GM18511 (cell line): ENCODE data around the gene IL36A.

Experiments
- ATAC-seq: cut with Tn5 transposase; IDR thresholded peaks from one replicate; pipeline ENCODE4 v1.9.1; 2021; ENCODE audit warnings: mild to moderate bottlenecking, moderate library complexity; ENCODE audit not compliant: unreplicated experiment

The IL36A gene, protein sequence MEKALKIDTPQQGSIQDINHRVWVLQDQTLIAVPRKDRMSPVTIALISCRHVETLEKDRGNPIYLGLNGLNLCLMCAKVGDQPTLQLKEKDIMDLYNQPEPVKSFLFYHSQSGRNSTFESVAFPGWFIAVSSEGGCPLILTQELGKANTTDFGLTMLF

DNA sequence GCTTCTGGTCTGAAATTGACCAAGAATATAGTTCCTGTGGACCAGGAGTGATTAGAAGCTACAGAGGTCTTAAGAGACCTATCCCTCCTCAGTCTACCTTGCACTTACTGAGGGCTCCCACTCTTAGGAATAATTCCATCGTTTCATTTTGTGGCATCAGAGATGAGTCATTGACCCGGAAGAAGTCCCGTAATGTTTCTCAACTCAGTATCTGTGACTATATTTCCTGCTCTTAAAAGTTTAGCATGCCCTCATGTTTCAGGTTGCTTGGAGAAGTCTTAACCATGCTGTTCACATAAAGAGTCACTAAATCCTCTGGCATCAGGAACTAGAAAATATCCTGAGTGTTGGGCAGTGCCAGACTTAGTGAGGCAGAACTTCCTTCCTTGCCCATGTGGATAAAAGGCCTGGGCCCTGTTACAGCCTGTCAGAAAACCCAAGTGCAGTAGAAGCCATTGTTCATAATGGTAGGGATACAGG, at the start of gene IL36A:
Gene IL36A, plus strand, starts transcription at position 430 of the 480 bp plus-strand sequence. CDS start 413 bp downstream, outside the sequence.
- ATAC-seq = no peak

DNA sequence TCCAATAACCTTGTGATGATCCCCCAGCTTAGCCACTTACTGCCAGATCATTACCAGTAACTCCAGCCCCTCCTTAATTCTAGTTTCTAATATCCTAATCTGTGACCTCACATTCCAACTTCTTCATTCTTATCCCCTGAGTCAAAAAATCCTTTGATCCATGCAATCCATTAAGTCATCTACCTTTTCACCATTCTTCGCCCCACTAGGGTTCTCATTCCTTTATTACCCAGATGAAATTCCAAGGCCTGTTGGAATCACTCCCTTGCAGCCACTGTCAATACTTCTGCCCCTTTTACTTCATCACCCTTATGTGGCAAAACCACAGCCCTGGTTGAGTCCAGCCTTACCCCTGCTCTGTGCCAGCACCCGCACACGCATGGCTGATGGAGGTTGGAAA, 47.7 kb upstream of the IL36A start:
- ATAC-seq = no peak

DNA sequence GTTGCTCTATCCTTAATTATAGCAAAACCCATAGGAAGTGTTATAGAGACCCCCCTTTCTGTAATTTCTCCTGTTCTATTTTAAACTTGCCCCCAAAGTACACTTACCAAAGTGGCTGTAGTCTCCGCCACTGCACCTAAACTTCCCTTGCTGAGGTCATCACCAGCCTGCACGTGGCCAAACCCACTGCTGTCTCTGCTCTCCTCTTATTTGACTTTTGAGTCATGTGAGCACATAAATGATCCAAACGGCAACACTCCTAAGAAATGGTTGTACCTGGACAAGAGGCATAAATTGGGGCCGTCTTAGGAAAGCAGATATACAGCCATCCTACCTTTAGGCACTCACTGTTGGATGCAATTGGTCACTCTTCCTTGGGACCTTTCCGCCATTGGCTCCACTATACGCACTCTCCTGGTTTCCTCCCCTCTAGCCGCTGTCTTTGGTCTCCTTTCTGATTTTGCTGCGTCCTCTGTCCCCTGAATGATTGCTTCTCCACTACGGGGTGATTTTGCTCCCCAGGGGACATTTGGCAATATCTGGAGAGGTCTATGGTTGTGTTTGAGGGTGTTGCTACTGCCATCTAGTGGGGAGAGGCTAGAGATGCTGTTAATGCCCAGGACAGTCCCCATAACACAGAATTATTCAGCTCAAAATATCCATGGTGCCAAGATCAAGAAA, 46.7 kb upstream of the IL36A start:
- peak; percentile 57 for ATAC-seq

DNA sequence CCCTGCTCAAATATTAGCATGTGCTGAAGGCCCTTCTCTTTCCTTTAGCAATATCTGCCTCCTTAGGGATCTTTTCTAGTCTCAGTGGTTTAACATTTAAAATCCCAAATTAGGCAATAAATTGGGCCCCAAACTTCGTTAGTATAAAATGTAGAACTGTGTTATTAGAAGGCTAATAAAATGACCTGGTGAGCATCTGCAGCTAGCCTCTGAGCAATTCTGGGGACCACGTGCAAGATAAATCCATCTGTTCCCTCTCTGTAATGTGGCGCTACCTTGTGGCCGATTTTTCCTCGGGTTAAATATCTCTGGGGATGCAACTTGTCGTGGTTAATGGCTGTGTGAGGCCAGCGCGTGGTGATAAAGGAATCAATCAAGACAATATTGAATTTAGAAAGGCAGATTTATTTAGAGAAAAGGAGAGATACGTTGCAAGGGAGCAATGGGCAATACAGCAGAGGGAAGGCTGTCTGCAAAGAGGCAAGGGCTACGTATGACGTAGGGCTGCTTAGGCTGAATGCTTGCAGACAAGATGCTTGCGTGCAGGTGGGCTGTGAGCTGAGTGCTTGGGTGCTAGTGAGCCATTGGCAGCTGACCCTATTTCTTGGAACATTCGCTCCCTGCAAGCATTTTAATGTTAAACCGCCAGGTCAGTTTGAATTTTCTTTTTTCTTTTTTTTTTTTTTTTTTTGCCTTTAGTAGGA, 46.0 kb upstream of the IL36A start:
- no peak for ATAC-seq

DNA sequence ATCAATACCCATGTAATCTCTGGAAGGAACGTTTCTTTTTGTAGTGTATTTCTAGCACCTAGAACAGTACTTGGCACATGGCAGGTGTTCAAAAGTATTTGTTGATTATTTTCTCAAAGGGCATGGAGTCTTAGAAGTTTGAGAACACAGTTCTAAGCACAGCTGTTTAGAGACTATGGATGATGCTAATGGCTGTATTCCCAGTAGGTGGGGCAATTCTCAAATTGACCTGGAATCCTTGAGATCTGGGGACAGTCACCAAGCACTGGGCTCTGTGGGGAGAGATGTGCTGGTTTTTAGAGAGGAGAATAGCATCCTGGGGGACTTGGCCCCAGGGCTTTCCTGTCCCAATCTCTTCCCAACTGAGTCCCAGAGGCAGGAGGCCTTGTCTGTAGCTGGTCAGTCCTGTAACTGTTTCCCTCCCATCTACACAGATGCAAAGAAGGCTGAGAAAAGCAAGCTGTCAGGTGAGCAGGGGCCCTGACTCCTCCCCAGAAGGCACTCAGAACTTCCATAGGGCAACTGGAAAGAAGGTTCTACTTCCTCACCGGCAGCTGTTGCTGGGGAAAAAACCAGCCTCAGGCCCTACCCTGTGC, 44.9 kb upstream of the IL36A start:
- no peak for ATAC-seq

DNA sequence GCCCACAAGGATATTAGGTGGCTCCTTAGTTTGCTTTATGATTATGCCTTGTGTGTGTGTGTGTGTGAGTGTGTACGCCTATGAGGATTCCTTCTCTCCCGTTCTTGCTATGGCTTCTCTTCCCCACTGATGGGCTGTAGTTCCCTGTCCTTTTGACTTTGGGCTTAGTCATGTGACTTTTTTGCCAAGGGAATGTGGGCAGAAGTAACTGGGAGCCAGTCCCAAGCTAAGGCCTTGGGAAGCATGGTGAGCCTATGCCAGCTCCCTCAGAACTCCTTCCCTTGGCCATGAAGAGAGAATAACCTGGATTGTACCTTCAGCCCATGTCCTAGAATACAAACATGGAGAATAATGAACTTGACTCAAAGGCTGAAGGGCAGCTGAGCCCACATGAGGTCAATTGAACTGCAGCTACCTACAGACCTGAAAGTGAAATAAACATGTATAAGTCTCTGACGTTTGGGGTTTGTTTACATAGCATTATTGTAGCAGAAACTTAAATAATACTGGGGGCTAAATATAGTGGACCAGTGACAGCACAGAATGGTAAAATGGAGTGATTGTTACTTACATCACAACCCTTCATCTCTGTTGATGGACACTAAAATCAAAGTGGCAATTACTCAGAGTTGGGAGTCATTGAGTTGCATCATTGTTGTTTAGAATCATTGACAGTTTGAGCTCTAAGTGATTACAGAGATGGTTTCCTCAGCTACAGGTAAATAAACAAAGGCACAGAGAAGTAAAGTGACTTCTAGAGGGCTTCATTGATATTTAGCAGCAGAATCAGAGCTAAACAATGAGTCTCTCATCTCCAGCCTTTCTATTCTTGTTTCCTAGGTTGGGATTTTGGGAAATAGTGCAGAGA, 42.7 kb upstream of the IL36A start:
- no peak for ATAC-seq

DNA sequence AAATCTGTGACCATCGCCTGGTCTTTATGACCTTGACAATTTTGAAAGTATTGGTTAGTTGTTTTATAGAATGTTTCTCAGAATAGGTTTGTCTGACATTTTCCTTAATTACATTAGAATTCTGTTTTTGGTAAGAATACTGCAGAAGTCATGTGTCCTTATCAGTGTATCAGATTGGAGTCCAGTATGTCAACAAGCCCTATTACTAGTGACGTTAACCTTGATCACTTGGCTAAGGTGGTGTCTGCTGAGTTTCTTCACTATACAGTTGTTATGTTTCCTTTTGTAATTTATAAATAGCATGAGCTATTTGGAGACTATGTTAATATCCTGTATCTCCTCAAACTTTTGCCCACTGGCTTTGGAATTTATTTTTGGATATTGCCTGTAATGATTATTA, 38.2 kb upstream of the IL36A start:
- ATAC-seq = no peak

DNA sequence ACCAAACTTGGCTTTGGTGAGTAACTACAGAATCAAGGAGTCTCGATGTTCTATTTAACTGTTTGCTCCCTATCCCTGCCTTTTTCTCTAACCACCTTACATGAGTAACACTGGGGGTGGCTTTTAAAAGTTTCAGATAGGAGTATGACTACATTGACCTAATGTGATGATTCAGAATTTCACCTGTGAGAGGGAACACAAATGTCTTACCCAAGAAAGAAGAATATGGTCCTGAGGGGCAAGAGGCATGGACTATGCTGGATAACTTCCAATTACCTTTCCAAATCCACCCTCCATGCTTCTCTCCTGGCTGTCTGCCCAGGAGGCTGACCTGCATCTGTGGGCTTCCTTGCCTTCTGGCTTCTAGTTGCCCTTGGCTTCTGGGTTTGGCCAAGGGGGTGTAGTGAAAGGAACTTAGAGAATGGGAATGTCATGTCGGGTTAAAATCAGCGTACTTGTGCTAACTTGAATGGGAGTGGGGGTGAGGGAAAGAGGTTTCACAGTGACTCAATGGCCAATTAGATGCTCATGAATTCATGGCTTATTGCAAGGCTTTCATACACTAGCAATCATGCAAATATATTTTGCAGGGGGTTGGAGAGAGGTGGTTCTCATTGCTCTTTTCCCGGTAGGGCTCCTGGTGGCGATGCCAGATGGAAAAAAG, 32.7 kb upstream of the IL36A start:
- ATAC-seq = no peak

DNA sequence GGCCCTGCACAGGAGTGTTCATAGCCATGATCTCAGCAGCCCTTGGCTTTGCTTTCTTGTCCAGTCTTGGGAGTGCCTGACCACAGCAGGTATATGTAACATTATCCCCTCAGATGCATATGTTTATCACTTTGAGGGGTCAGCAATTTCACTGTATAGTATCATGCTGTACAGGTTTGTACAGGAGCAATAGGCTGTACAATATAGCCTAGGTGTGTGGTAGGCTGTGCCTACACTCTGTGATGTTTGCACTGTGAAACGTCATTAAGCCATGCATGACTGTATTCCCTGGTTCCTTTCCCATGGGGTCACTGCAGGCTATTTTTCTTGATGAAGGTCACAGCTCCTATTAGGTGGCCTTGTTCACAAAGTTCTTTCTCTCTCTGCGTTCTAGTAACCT, 32.1 kb upstream of the IL36A start:
- no peak for ATAC-seq

DNA sequence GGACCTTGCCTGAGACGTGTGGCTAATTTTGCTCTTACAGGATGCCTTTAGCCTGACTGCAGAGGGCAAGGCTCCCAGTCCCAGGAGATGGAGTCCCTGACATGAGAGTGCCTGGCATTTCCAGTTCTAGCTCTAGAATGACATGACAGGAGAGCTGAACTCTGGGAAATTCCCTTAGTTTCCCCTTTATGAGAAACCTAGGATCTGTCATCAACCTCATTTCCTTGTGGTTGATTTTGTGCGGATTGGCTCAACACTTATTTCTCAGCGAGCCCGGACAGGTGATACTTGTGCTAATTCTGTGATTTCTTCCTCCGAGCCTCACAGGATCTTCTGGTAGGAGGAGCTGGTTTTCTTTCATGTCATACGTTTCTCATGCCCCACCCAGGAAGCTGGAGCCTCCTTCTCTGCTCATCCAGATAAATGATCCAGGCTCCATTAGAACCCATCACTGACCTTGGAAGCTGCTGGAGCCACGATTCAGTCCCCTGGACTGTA, 27.7 kb upstream of the IL36A start, which contains the start of gene IL36G:
Gene IL36G, plus strand, starts transcription at position 448 of the 498 bp plus-strand sequence. CDS start 633 bp downstream, outside the sequence.
- no peak for ATAC-seq

DNA sequence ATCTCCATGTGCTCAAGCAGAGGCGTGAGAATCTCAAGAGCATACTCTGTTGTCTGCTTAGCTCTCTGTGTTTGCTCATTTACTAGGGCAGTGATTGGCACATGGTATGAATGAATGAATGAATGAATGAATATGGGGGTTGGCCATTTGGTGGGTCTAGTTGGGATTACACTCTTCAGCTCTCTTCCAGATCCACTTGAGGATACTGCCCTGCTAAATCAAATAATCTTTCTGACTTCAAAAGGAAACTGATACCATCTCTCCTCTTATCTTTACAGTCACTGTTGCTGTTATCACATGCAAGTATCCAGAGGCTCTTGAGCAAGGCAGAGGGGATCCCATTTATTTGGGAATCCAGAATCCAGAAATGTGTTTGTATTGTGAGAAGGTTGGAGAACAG, 25.5 kb upstream of the IL36A start:
- ATAC-seq = no peak

DNA sequence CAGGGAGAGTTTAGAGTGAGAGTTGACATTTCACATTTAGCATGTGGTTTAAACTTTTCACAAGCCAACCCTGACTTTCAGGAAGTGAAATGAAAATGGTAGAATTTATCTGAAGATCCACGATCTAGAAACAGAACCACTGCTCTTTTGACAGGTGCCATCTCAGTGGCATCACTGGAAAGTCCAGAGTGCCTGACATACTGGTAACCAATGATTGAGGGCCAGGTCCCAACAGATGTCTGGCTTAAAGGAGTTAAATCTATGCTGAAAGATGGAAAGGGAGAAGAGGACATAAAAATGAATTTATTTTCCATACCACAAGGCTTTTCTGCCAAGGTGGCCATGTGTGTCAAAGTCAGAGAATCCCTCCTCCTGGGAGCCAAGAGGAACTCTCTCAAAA, 24.7 kb upstream of the IL36A start:
- ATAC-seq = no peak

DNA sequence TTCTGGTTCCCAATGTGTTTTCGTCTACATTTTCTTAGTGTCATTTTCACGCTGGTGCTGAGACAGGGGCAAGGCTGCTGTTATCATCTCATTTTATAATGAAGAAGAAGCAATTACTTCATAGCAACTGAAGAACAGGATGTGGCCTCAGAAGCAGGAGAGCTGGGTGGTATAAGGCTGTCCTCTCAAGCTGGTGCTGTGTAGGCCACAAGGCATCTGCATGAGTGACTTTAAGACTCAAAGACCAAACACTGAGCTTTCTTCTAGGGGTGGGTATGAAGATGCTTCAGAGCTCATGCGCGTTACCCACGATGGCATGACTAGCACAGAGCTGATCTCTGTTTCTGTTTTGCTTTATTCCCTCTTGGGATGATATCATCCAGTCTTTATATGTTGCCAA, 20.2 kb upstream of the IL36A start:
- no peak for ATAC-seq

DNA sequence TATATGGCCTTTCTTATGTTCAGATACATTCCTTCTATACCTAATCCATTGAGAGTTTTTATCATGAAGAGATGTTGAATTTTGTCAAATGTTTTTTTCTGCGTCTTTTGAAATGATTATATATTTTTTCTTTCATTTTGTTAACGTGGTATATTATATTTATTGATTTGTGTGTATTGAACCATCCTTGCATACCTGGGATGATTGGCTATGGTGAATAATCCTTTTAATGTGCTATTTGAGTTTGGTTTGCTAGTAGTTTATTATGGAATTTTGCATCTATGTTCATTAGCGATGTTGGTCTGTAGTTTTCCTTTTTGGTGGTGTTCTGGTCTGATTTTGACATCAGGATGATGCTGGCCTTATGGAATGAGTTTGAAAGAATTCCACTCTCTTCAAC, 15.6 kb upstream of the IL36A start:
- no peak for ATAC-seq

DNA sequence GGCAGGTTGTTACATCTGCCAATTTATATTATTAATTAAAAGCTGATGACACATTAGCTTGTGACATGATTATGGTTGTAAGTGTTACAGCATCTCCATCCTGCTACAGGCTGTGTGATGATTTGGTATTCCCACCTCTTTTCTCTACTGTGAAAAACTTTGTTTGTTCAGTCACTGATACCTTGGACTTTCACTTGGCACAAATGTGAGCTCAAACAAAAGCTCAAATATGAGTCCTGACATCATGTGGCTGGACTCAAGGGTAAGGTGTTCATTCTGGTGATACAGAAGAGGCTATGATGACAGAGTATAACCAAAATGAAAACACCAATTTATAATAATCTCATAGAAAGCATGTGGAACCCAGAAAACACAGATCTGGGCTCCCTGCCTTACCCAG, 11.4 kb upstream of the IL36A start:
- no peak for ATAC-seq

DNA sequence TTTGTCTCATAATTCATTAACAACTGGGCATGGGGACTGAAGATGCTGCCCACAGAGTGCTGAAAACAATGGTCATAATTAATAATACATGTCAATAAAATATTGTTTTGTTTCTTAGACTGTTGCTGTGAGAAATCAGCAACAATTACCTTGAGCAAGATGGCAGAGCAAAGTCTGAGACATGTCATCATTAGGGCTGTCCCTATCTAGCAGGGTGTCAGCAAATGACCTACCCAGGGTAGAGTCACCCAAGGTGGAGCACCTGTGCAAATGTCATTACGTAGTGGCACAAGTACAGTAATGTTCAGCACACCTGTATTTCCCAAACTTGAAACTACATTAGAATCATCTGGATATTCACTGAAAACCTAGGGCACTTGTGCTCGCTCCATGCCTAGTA, 10.6 kb upstream of the IL36A start:
- ATAC-seq = no peak

DNA sequence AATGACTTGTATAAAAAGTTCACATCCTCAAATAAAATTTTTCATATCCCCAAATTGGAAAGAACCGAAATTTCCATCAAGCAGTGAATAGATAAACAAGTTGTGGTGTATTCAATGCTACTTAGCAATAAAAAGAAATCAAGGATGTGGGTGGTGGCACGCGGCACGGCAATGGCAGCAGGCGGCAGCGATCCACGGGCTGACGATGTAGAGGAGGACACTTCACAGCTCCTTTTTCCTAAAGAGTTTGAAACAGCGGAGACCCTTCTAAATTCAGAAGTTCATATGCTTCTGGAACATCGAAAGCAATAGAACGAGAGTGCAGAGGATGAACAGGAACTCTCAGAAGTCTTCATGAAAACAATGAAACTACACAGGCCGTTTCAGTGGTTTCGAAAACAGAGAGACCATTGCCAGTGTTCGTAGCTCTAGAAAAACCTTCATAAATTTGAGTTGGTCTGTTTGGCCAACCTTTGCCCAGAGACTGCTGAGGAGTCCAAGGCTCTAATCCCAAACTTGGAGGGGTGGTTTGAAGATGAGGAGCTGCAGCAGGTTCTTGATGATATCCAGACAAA, 9.8 kb upstream of the IL36A start:
- ATAC-seq = no peak

DNA sequence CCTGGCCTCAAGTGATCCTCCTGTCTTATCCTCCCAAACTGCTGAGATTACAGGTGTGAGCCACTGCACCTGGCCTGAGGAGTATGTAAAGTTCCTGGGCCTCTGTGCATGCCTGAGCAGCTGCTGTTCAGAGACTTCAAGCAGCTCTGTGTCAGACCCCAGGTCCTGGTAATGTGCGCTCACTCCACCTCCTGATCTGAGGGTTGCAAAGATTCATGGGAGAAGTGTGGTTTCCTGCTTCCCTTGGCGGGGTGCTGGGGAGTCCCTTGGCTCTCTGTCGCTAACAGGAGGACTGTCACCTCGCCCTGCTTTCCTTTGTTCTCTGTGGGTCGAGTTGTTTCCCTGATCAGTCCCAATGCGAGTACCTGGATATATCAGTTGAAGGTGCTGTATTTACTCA, 8.6 kb upstream of the IL36A start:
- ATAC-seq = no peak

DNA sequence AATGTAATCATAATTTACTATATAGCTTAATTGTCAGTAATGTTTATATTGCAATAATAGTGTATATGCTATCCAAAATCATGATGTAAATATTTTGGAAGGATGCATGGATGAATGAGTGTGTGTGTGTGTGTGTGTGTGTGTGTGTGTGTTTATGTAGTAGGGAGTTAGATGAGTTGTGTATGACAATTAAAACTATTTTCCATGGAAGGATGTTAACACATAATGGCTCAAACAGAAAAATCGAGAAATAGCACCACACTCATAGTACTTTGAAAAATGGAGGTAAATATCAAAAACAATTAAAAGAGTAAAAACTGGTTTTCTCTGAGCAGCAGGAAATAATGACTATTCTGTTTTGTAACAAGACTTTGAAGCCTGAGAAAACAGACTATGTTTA, 8.1 kb upstream of the IL36A start:
- no peak for ATAC-seq

DNA sequence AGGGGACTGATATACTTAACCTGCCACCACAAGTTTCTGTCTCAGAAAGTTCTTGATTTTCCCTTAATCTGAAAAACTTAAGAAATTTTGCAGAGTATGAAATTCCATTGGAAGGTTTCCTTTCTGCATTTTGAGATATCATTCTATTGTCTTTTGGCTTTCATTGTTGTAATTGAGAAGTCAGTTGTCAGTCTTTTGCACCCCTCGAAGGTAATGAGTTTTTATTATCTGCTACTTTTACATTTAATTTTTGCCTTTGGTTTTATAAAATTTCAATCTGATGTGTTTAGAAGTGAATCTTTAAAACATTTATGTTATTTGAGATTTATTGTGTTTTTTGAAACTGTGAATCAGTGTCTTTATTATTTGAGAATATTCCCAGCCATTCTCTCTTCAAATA, 4.8 kb upstream of the IL36A start:
- no peak for ATAC-seq
